ENCODE results near the gene WDR93. TPM values are rescaled to one million over a fixed set of nuclear protein-coding genes. Genes with fewer than 3 reads are reported as not detected.

Gene WDR93
- total and polyA plus RNA-seq, 2 of the 4 experiments (the other 2 are of a cell fraction): not detected

DNA sequence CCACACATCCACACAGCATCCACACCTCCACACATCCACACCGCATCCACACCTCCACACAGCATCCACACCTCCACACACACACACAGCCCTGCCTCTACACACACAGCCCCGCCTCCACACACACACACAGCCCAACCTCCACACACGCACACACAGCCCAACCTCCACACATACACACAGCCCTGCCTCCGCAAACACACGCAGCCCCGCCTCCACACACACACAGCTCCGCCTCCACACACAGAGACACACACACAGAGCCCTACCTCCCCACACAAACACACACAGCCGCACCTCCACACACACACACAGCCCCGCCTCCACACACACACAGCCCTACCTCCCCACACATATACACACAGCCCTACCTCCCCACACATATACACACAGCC is 55.8 kb downstream of the WDR93 start:
- POLR2A ChIA-PET (ENCODE audit: unreplicated experiment): no interaction called here
- Histone ChIP-seq H3K9me3 (ENCODE audit: control insufficient read depth, insufficient read depth, low read length) (no peaks in the 10 kb centered on the region), H3K4me3 (ENCODE audit: insufficient read depth, low read depth, low read length) (no peak overlapping the region), H3K27ac (ENCODE audit: insufficient read depth, low read length) (no peak overlapping the region), H2BK20ac (ENCODE audit: low read depth, low read length) (no peak overlapping the region), H3K36me3 (ENCODE audit: control insufficient read depth, insufficient read depth, low read length) (no peaks in the 10 kb centered on the region), H3K79me1 (ENCODE audit: low read depth in 1 of 2, low read length in 2 of 2) (no peaks in the 10 kb centered on the region), H3K4me1 (ENCODE audit: control insufficient read depth, insufficient read depth, low read length) (no peaks in the 10 kb centered on the region), H2BK5ac (ENCODE audit: low read depth, low read length, poor library complexity, severe bottlenecking) (no peak overlapping the region), H4K91ac (ENCODE audit: insufficient read depth, low read depth, low read length) (no peak overlapping the region), H2AK9ac (replicated peaks; ENCODE audit: low read depth, low read length, poor library complexity) (no peak overlapping the region), H2BK120ac (ENCODE audit: low read depth, low read length) (no peak overlapping the region), H3K14ac (replicated peaks; ENCODE audit: low read depth, low read length) (no peak overlapping the region), H4K5ac (ENCODE audit: low read depth, low read length) (no peak overlapping the region), H3K56ac (ENCODE audit: extremely low read depth, insufficient read depth, low read length) (no peak overlapping the region), H3K4me2 (ENCODE audit: low read depth, low read length) (no peak overlapping the region), H4K20me1 (ENCODE audit: insufficient read depth, low read length) (no peaks in the 10 kb centered on the region), H2AFZ (replicated peaks; ENCODE audit: low read length, poor library complexity) (no peak overlapping the region), H3K18ac (ENCODE audit: low read depth, low read length) (no peak overlapping the region), H2BK15ac (ENCODE audit: low read depth, low read length) (no peak overlapping the region), H3K23ac (ENCODE audit: low read depth, low read length) (no peak overlapping the region), H2AK5ac (ENCODE audit: low read depth, low read length) (no peak overlapping the region), H3K9ac (ENCODE audit: low read depth, low read length) (no peak overlapping the region), H3K27me3 (ENCODE audit: control insufficient read depth, insufficient read depth, low read length) (peaks cover 48% of the 10 kb centered on the region), H3K4ac (ENCODE audit: low read depth, low read length) (no peak overlapping the region), H3K9me1 (ENCODE audit: insufficient read depth, low read length) (no peaks in the 10 kb centered on the region), H4K8ac (ENCODE audit: low read depth in 2 of 2, low read length in 2 of 2) (no peak overlapping the region)
- intact Hi-C loops (cut with micrococcal nuclease) (no loop called here), in situ Hi-C loops (cut with MboI; ENCODE audit: low sequenced_read_pairs) (no loop called here), dilution Hi-C loops (cut with HindIII; ENCODE audit: low sequenced_read_pairs, unreplicated experiment) (no loop called here)
- TF ChIP-seq POLR2A (IDR thresholded peaks at IDR 0.05; ENCODE audit: low read depth, low read length) (no peak), NFE2L2 (IDR thresholded peaks at IDR 0.05; ENCODE audit: low read depth, low read length) (no peak), RFX5 (IDR thresholded peaks at IDR 0.05; ENCODE audit: low read depth, low read length) (no peak), CHD1 (IDR thresholded peaks at IDR 0.05; ENCODE audit: low read depth, low read length) (no peak), MXI1 (IDR thresholded peaks at IDR 0.05; ENCODE audit: borderline replicate concordance, low read depth, low read length) (no peak)
- TF ChIP-seq, protein P1, sequence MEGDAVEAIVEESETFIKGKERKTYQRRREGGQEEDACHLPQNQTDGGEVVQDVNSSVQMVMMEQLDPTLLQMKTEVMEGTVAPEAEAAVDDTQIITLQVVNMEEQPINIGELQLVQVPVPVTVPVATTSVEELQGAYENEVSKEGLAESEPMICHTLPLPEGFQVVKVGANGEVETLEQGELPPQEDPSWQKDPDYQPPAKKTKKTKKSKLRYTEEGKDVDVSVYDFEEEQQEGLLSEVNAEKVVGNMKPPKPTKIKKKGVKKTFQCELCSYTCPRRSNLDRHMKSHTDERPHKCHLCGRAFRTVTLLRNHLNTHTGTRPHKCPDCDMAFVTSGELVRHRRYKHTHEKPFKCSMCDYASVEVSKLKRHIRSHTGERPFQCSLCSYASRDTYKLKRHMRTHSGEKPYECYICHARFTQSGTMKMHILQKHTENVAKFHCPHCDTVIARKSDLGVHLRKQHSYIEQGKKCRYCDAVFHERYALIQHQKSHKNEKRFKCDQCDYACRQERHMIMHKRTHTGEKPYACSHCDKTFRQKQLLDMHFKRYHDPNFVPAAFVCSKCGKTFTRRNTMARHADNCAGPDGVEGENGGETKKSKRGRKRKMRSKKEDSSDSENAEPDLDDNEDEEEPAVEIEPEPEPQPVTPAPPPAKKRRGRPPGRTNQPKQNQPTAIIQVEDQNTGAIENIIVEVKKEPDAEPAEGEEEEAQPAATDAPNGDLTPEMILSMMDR (conservative IDR thresholded peaks at IDR 0.05; ENCODE audit: low read depth, low read length): no peak
- no TSS peak for BruUV-seq (replicated peaks)
- DNase-seq: no peak
- WGBS, 2 experiments (ENCODE audit: extremely low coverage in 2 of 2, insufficient read length in 1 of 2): 84% methylated on average over 5 of the region's 9 CpGs; no CpG with 5 or more reads in 1 of the 2 experiments
- no peak for ATAC-seq (ENCODE audit: low read depth)
- CTCF ChIA-PET: interaction anchor here (0.7 kb wide), 1 partner anchor 128 kb away, joined by 3 read pairs; no protein-coding TSS in a partner anchor

All from IMR-90 (cell line).